ENCODE data around the gene PCDHGC3.

The PCDHGC3 gene

GRCh38 chr5:141501761-141502160 lies 26.0 kb downstream of the PCDHGC3 start:
- no peaks in the 10 kb centered on the region for H4K20me1 ChIP-seq (ENCODE audit: insufficient read depth, low read length)
- H3K27me3 ChIP-seq (ENCODE audit: low read depth, low read length) = no peaks in the 10 kb centered on the region
- TF ChIP-seq CTCF (IDR thresholded peaks at IDR 0.05; ENCODE audit: low read depth, low read length) (no peak), EZH2phosphoT487 (IDR thresholded peaks at IDR 0.05; ENCODE audit: low read depth) (no peak)
- peaks cover 4% of the 10 kb centered on the region; the same call in 1 of the 2 replicates for H3K4me1 ChIP-seq (ENCODE audit: low read length)
- H3K27ac ChIP-seq (ENCODE audit: low read length) = no peak overlapping the region
- H3K9me3 ChIP-seq (ENCODE audit: insufficient read depth, low read length) = no peaks in the 10 kb centered on the region
- H3K4me3 ChIP-seq (ENCODE audit: low read length) = no peak overlapping the region
- H3K79me2 ChIP-seq (ENCODE audit: low read length) = no peaks in the 10 kb centered on the region
- H2AFZ ChIP-seq (ENCODE audit: low read depth, low read length) = no peak overlapping the region
- no peaks in the 10 kb centered on the region for H3K36me3 ChIP-seq (replicated peaks; ENCODE audit: low read depth, low read length)
- H3K9ac ChIP-seq (ENCODE audit: low read length) = no peak overlapping the region
- no peak overlapping the region for H3K4me2 ChIP-seq (ENCODE audit: low read length)

GRCh38 chr5:141503681-141504080 lies 27.9 kb downstream of the PCDHGC3 start:
- H3K4me1 ChIP-seq (ENCODE audit: low read length) = peaks cover 10% of the 10 kb centered on the region; the same call in 1 of the 2 replicates
- no peaks in the 10 kb centered on the region for H3K27me3 ChIP-seq (ENCODE audit: low read depth, low read length)
- no peak overlapping the region for H3K4me2 ChIP-seq (ENCODE audit: low read length)
- TF ChIP-seq EZH2phosphoT487 (IDR thresholded peaks at IDR 0.05; ENCODE audit: low read depth) (no peak), CTCF (IDR thresholded peaks at IDR 0.05; ENCODE audit: low read depth, low read length) (no peak)
- H3K79me2 ChIP-seq (ENCODE audit: low read length) = no peaks in the 10 kb centered on the region
- H3K27ac ChIP-seq (ENCODE audit: low read length) = no peak overlapping the region
- no peak overlapping the region for H3K9ac ChIP-seq (ENCODE audit: low read length)
- H3K36me3 ChIP-seq (replicated peaks; ENCODE audit: low read depth, low read length) = no peaks in the 10 kb centered on the region
- no peak overlapping the region for H2AFZ ChIP-seq (ENCODE audit: low read depth, low read length)
- H4K20me1 ChIP-seq (ENCODE audit: insufficient read depth, low read length) = no peaks in the 10 kb centered on the region
- no peaks in the 10 kb centered on the region for H3K9me3 ChIP-seq (ENCODE audit: insufficient read depth, low read length)
- H3K4me3 ChIP-seq (ENCODE audit: low read length) = no peak overlapping the region

GRCh38 chr5:141504216-141504615 lies 28.4 kb downstream of the PCDHGC3 start:
- Histone ChIP-seq H3K4me1 (ENCODE audit: low read length) (peaks cover 14% of the 10 kb centered on the region), H4K20me1 (ENCODE audit: insufficient read depth, low read length) (no peaks in the 10 kb centered on the region), H3K79me2 (ENCODE audit: low read length) (no peaks in the 10 kb centered on the region), H3K9ac (ENCODE audit: low read length) (no peak overlapping the region), H3K27ac (ENCODE audit: low read length) (no peak overlapping the region), H3K27me3 (ENCODE audit: low read depth, low read length) (no peaks in the 10 kb centered on the region), H3K4me3 (ENCODE audit: low read length) (no peak overlapping the region), H2AFZ (ENCODE audit: low read depth, low read length) (no peak overlapping the region), H3K9me3 (ENCODE audit: insufficient read depth, low read length) (no peaks in the 10 kb centered on the region), H3K36me3 (replicated peaks; ENCODE audit: low read depth, low read length) (no peaks in the 10 kb centered on the region), H3K4me2 (ENCODE audit: low read length) (no peak overlapping the region)
- no peak for TF ChIP-seq EZH2phosphoT487 (IDR thresholded peaks at IDR 0.05; ENCODE audit: low read depth)
- TF ChIP-seq CTCF (IDR thresholded peaks at IDR 0.05; ENCODE audit: low read depth, low read length) = no peak

GRCh38 chr5:141506381-141507155 lies 30.8 kb downstream of the PCDHGC3 start:
- Histone ChIP-seq H3K27ac (ENCODE audit: low read length) (no peak overlapping the region), H3K9me3 (ENCODE audit: insufficient read depth, low read length) (no peaks in the 10 kb centered on the region), H3K36me3 (replicated peaks; ENCODE audit: low read depth, low read length) (no peaks in the 10 kb centered on the region), H3K4me1 (ENCODE audit: low read length) (peaks cover 35% of the 10 kb centered on the region), H2AFZ (ENCODE audit: low read depth, low read length) (no peak overlapping the region), H3K4me2 (ENCODE audit: low read length) (no peak overlapping the region), H3K79me2 (ENCODE audit: low read length) (no peaks in the 10 kb centered on the region), H3K4me3 (ENCODE audit: low read length) (no peak overlapping the region), H3K27me3 (ENCODE audit: low read depth, low read length) (no peaks in the 10 kb centered on the region), H3K9ac (ENCODE audit: low read length) (no peak overlapping the region), H4K20me1 (ENCODE audit: insufficient read depth, low read length) (no peaks in the 10 kb centered on the region)
- TF ChIP-seq CTCF (IDR thresholded peaks at IDR 0.05; ENCODE audit: low read depth, low read length) = no peak
- no peak for TF ChIP-seq EZH2phosphoT487 (IDR thresholded peaks at IDR 0.05; ENCODE audit: low read depth)
